Kasumi-1 (cell line): ENCODE measurements around the gene CAPN7.

Source experiments
- DNase-seq, 2 experiments: peaks; one replicate each; lab custom pipeline; 2025; lab: John Stamatoyannopoulos, UW

Gene CAPN7

GRCh38 chr3:15199493-15200105, 6.4 kb upstream of the CAPN7 start:
- DNase-seq = no peak

- no peak for DNase-seq
These were observed 2.0 kb upstream of the CAPN7 start for GRCh38 chr3:15204005-15204404.

GRCh38 chr3:15205482-15205933, 538 bp upstream of the CAPN7 start:
- DNase-seq = no peak

GRCh38 chr3:15206662-15207576, 873 bp downstream of the CAPN7 start:
- no peak for DNase-seq

- no peak for DNase-seq
These were observed 1.9 kb downstream of the CAPN7 start for GRCh38 chr3:15207836-15208504.

GRCh38 chr3:15211937-15212336, 5.9 kb downstream of the CAPN7 start:
- no peak for DNase-seq

- no peak for DNase-seq
These were observed 8.7 kb downstream of the CAPN7 start for GRCh38 chr3:15214758-15215157.

- peak in 1 of 2 experiments; percentile 3 for DNase-seq
These were observed 9.9 kb downstream of the CAPN7 start for GRCh38 chr3:15215996-15216395.

- no peak for DNase-seq
These were observed 10.5 kb downstream of the CAPN7 start for GRCh38 chr3:15216501-15216900.

GRCh38 chr3:15217011-15217671, 11.1 kb downstream of the CAPN7 start:
- no peak for DNase-seq

GRCh38 chr3:15217841-15218267, 11.8 kb downstream of the CAPN7 start:
- no peak for DNase-seq

GRCh38 chr3:15218689-15219088, 12.6 kb downstream of the CAPN7 start:
- DNase-seq = no peak

- DNase-seq = no peak
These were observed 14.0 kb downstream of the CAPN7 start for GRCh38 chr3:15220056-15220455.

GRCh38 chr3:15220661-15221060, 14.6 kb downstream of the CAPN7 start:
- DNase-seq = no peak

- no peak for DNase-seq
These were observed 15.7 kb downstream of the CAPN7 start for GRCh38 chr3:15221574-15222217.

- no peak for DNase-seq
These were observed 17.9 kb downstream of the CAPN7 start for GRCh38 chr3:15223685-15224572.

- no peak for DNase-seq
These were observed 22.1 kb downstream of the CAPN7 start for GRCh38 chr3:15228147-15228546.

GRCh38 chr3:15229262-15229661, 23.2 kb downstream of the CAPN7 start:
- DNase-seq = no peak

GRCh38 chr3:15241341-15241740, 35.3 kb downstream of the CAPN7 start:
- DNase-seq = peak; percentile 9 to 16

GRCh38 chr3:15243822-15244482, 37.9 kb downstream of the CAPN7 start:
- no peak for DNase-seq
